GM21825 (cell line): ENCODE results near the gene CSPG4.
"Not testable (repeated sequence)": the region's sequence is repeated elsewhere in the genome, so short reads cannot be mapped to it uniquely, and the experiment has no call there.

Experiments used
- ATAC-seq: cut with Tn5 transposase; IDR thresholded peaks from one replicate; pipeline ENCODE4 v1.9.1; 2021; ENCODE audit warnings: mild to moderate bottlenecking, moderate library complexity; ENCODE audit not compliant: unreplicated experiment

CSPG4 gene

GRCh38 chr15:75725719-75726607 lies 13.3 kb upstream of the CSPG4 start:
- ATAC-seq, result no peak

GRCh38 chr15:75725006-75725718 lies 12.5 kb upstream of the CSPG4 start:
- no peak for ATAC-seq

GRCh38 chr15:75723847-75724660 lies 11.4 kb upstream of the CSPG4 start:
- ATAC-seq, result no peak

- ATAC-seq, result no peak
These were observed 10.7 kb upstream of the CSPG4 start for GRCh38 chr15:75723171-75723846.

GRCh38 chr15:75721923-75722870 lies 9.5 kb upstream of the CSPG4 start:
- ATAC-seq, result no peak

GRCh38 chr15:75721480-75721922 lies 8.9 kb upstream of the CSPG4 start:
- ATAC-seq, result no peak

- no peak for ATAC-seq
These were observed 8.3 kb upstream of the CSPG4 start for GRCh38 chr15:75720787-75721479.

- ATAC-seq, result no peak
These were observed 7.6 kb upstream of the CSPG4 start for GRCh38 chr15:75720297-75720696.

- no peak for ATAC-seq
These were observed 5.7 kb upstream of the CSPG4 start for GRCh38 chr15:75718328-75718727.

- not testable (repeated sequence) for ATAC-seq
These were observed 4.4 kb upstream of the CSPG4 start for GRCh38 chr15:75717001-75717400.

GRCh38 chr15:75716249-75716950 lies 3.8 kb upstream of the CSPG4 start:
- not testable (repeated sequence) for ATAC-seq

GRCh38 chr15:75715312-75715832 lies 2.7 kb upstream of the CSPG4 start:
- ATAC-seq, result not testable (repeated sequence)

- ATAC-seq, result no peak
These were observed 1.5 kb upstream of the CSPG4 start for GRCh38 chr15:75714195-75714594.

GRCh38 chr15:75713338-75713895 lies 769 bp upstream of the CSPG4 start:
- ATAC-seq, result no peak

- ATAC-seq, result not testable (repeated sequence)
These were observed 1.2 kb downstream of the CSPG4 start for GRCh38 chr15:75711495-75711894.

- not testable (repeated sequence) for ATAC-seq
These were observed 1.8 kb downstream of the CSPG4 start for GRCh38 chr15:75710874-75711273.

GRCh38 chr15:75709458-75709857 lies 3.2 kb downstream of the CSPG4 start:
- not testable (repeated sequence) for ATAC-seq

- ATAC-seq, result no peak
These were observed 6.0 kb downstream of the CSPG4 start for GRCh38 chr15:75706682-75706954.
